DMS114 treated with DMSO at 0.1 percent for 48 hours (cell line): ENCODE data around the gene NPPC.
"Not testable (repeated sequence)": the region's sequence is repeated elsewhere in the genome, so short reads cannot be mapped to it uniquely, and the experiment has no call there.

Experiments used
- DNase-seq: peaks from one replicate; lab custom pipeline; 2025; ENCODE audit not compliant: unreplicated experiment; lab: John Stamatoyannopoulos, UW

The NPPC gene

DNA sequence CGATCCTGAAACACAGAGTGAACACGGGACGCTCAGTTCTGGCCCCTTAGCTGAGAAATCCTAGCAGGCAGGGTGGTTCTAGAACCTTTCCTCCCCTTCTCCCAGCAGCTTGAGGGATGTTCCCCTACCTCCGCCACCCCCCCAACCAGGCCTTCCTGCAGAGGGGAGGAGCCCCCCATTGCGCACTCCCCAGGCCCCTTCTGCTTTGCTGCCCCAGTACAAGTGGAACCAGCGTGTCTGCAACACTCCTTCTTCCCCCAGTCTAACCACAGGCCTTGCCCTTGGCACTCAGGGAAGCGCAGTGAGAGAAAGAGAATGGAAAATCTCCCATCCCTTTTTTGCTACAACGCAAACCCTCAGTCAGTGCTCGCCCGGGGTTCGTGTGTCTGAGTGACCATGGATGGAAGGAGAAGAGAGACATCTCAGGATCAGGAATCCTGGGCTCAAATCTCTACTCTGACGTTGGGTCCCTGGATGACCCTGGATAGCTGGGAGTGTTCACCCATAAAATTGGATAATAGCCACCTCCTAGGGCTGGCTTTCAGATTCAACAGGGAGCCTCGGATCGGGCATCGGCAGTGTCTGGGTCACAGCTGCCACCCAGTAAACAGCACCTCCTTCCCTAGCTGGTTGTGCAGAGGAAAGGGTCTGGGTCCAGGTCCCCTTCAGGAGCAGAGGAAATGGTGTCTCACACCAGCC is 3.7 kb downstream of the NPPC start:
- DNase-seq, result no peak

DNA sequence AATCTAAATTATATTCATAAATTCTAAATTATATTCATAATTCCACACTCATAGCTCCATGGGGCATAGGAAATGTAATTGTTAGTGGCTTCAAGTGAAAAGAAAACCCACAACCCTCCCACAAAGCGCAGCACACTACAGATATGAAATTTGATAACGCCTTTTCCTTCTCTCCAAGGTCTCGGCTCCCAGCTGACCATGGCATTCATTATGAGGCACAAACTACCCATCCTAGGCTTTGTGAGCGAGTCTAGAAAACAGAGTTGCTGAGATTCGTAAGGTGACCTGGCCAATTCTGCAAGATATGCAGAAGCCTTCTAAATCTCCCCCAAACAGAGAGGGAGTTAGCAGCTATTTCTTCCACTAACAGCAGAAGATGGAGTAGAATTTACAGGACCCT is 5.4 kb downstream of the NPPC start:
- DNase-seq, result no peak

- no peak for DNase-seq
These were observed 5.8 kb downstream of the NPPC start for GRCh38 chr2:231920366-231920765.

- DNase-seq, result no peak
These were observed 6.7 kb downstream of the NPPC start for GRCh38 chr2:231919341-231920035.

DNA sequence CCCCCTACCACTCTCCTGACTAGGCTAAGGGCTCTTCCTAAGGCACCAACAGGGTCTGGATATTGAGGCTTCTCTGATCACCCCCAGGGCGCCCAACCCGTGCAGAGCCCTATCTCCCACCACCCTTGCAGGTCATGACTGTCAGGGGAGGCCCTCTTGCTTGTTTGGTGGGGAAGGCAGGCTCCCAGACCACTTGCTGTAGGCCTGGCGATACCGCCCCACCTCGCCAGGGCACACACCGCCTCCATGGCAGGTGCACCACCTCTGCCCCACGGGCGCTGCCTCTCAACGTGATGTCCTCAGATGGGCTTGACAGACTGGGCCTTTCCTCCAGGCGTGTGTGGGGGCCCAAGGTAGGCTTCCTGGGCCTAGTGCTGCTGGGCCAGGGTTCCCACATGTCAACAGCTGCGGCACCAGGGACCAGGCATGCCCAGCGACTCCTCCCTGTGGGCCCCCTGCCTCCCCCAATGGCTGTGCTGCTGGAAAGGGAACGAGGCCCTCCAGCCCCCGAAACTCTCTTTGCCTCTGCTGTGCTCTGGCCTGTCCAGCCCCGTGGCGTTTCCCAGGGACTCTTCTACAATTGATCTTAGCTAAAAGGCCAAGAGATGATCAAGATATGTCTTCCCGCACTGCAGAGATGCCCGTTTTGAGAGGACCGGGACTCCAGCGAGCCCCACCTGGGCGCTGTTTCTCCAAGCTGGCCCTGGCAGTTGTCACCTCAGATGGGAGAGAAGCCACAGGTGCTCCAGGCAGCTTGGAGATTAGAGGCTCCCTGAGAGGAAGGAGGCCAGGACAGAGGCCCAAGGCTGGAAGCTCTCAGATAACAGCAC is 7.5 kb downstream of the NPPC start:
- no peak for DNase-seq

DNA sequence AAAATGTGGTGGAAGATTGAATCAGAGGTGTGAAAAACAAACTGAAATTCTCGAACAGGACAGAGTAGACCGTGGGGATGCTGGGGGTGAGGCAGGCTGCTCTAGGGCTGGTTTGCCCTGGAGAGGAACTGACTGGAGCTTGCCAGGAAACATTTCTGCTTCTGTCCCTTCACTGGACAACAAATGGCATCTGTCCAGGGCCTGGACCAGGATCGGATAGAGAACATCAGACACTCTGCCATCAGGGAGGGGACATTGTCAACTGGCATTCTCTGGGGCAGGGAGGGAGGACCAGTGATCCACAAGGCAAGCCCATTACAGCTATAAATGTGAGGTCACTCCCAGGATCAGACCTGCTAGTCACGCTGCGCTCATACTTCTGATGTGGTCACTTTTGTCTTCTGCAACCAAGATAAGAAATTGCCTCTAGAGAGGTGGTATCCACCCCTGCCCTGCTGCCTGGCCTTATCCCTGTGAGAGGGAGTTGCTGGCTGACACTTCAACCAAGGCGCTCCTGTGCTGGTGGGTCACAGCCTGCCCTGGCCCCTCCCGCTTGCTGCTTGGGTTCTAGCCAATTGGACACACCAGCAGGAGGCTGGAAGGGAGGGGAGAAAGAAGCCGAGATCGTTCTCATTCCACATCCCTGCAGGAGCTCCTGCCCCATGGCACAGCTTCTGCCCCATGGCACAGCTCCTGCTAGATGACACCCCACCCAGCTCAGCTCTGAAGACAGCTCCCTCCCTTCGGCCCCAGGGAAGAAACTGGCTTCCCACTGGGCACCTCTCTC is 8.7 kb downstream of the NPPC start:
- DNase-seq, result no peak

DNA sequence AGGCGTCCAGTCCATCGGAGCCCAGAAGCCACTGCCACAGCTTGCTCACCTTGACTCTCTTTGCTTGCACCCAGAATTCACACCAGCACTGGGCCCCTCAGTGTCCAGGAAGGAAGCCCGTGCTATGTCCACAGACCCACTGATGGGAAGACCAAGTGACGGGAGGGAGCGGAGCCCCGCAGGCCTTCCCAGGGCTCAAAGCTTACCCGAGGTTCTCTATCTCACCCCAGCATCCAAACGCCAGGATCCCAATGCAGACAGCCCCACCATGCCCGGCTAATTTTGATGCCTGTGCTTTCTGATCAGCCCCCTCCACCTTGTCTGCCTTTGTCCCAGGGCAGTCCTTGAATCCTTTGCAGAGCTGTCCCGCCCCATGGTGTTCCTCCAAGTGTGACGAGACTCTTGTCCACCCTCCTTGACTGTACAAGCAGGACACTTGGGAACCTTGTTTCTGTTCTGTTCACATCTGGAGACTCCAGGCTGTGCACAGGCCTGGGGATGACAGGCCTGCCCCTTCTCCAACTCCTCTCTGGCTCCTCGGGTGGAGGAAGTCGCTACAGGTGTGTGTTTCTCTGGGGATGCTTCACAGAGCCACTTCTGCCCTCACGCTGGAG is 12.0 kb downstream of the NPPC start:
- no peak for DNase-seq

- no peak for DNase-seq
These were observed 14.8 kb downstream of the NPPC start for GRCh38 chr2:231911381-231911780.

- no peak for DNase-seq
These were observed 15.4 kb downstream of the NPPC start for GRCh38 chr2:231910771-231911170.

GRCh38 chr2:231910161-231910560 is 16.0 kb downstream of the NPPC start:
- DNase-seq, result not testable (repeated sequence)

DNA sequence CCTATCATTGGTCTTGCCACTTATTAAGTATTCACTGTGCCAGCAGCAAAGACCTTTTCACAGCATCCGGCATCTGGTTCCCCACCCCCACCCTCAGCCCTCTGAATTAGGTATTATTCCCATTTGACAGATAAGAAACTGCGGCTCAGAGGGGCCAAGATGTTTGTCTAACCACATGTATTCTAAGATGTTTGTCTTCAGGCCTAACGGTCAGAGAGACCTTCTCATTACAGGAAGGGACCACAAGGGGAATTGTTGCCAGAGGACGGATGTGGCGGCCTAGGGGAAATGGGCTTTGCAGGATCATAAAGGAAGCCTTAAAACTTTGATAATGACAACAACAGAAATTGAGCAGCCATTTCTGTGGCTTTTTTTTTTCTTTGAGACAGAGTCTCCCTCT is 16.6 kb downstream of the NPPC start:
- no peak for DNase-seq

- no peak for DNase-seq
These were observed 17.6 kb downstream of the NPPC start for GRCh38 chr2:231908584-231908983.

GRCh38 chr2:231907765-231908164 is 18.4 kb downstream of the NPPC start:
- no peak for DNase-seq

DNA sequence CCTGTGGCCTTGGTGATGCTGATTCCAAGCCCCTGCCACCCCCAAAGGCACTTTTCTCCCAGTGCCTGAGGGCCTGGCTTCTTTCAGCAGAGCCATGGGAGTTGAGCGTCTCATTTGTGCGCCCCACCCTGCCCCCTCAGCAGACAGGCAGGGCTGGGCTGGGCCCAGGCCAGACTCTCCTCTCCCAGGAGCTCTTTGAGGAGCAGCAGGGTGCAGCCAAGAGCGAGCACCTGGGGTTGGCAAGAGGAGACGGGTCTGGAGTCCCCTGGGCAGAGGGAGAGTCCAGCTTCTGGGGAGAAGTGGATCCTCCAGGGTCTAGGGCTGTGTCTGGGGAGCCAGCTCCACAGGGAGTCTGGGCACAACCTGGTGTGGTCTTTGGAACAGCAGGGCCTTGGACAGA is 21.2 kb downstream of the NPPC start:
- DNase-seq, result no peak

- no peak for DNase-seq
These were observed 22.0 kb downstream of the NPPC start for GRCh38 chr2:231904161-231904611.

DNA sequence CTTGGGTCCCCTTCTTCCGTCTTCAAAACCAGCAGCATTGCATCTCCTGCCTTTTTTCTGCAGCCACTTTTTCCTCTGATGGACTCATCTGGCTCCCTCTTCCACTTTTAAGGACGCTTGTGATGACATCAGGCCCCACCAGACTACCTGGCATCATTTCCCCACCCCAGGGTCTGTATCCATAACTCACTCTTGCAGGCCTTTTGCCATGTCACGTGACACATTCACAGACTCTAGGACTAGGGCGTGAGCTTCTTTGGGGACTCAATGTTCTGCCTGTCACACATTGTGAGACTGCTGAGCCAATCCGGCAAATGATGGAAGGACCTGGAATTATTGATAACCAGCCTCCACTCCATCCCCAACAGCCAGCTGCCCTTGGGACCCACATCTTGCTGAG is 23.6 kb downstream of the NPPC start:
- no peak for DNase-seq

DNA sequence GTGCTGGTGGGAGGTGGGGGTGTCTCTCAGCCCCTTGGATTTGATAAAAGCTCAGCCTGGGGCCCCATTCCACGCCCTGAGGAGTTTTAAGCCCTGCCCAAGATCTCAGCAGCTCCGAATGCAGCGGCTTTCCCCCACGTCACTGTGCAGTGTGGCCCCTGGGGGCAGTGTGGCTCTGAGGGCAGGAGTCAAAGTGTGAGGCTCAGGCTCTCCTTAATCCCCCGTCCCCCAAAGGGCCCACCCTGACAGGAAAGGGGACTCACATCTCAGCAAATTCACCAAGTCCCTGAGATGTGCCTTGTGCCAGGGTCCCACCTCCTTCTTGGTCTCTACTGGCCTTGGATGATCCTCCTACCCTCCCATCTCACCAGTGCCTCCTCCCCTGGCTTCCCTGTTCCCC is 25.2 kb downstream of the NPPC start:
- no peak for DNase-seq

- DNase-seq, result no peak
These were observed 25.7 kb downstream of the NPPC start for GRCh38 chr2:231900486-231900942.

GRCh38 chr2:231894566-231895380 is 31.4 kb downstream of the NPPC start:
- no peak for DNase-seq

- DNase-seq, result no peak
These were observed 34.7 kb downstream of the NPPC start for GRCh38 chr2:231891514-231891905.
